ENCODE measurements around the gene AUH. TPM values are rescaled to one million over a fixed set of nuclear protein-coding genes. Genes with fewer than 3 reads are reported as not detected.

Gene AUH
- total and polyA plus RNA-seq, 2 donors (not counting 1 experiment from before 2014, with no cell fraction given), result 5.2 to 29.1 TPM

DNA sequence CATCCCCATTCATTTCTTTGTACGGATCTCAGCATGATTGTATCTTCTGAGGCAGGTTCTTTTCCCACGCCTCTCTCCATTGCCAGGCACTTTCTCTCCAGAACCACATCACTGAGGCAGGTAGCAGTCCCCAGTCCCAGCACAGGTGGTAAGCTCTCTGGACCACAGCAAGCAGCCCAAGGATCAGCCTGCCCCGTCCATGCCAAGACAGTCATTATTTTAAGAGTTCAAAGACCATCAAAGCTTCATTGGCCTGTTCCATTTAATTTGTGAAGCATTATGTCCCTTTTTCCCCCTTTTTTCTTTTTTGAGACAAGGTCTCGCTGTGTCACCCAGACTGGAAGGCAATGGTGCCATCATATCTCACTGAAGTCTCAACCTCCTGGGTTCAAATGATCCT lies 171.7 kb downstream of the AUH start:
- POLR2A ChIA-PET, result no interaction called here
- Mint-ChIP-seq H3K4me3 (no peak overlapping the region), H3K9me3 (ENCODE audit: insufficient read depth) (no peaks in the 10 kb centered on the region), H3K4me1 (peaks cover 28% of the 10 kb centered on the region), H3K27ac (no peak overlapping the region), H3K27me3 (no peaks in the 10 kb centered on the region)
- peaks cover 0 to 7% (median 2%) of the 10 kb centered on the region in 3 donors for H3K9me3 ChIP-seq (ENCODE audit: control extremely low read depth in 1 of 3, control insufficient read depth in 2 of 3, insufficient read depth in 1 of 3, low read length in 2 of 3)
- H3K79me2 ChIP-seq (ENCODE audit: control insufficient read depth, insufficient read depth, low read length), result no peaks in the 10 kb centered on the region
- no peaks in the 10 kb centered on the region for H4K20me1 ChIP-seq (ENCODE audit: control insufficient read depth, insufficient read depth, low read length, poor library complexity, severe bottlenecking)
- no peak overlapping the region for H3K27ac ChIP-seq (ENCODE audit: low read length in 2 of 2)
- DNase-seq (no peak), ATAC-seq (ENCODE audit: low read depth) (no peak)
- H2AFZ ChIP-seq (ENCODE audit: insufficient read depth, low read depth, low read length, poor library complexity, severe bottlenecking), result no peak overlapping the region
- H3K27me3 ChIP-seq (replicated peaks in 1 of 4; ENCODE audit: control extremely low read depth in 1 of 4, control insufficient read depth in 3 of 4, insufficient read depth in 4 of 4, low read length in 3 of 4), result no peaks in the 10 kb centered on the region
- 94% methylated on average over 4 of the region's 4 CpGs for WGBS (ENCODE audit: insufficient coverage)
- TF ChIP-seq, protein P1, sequence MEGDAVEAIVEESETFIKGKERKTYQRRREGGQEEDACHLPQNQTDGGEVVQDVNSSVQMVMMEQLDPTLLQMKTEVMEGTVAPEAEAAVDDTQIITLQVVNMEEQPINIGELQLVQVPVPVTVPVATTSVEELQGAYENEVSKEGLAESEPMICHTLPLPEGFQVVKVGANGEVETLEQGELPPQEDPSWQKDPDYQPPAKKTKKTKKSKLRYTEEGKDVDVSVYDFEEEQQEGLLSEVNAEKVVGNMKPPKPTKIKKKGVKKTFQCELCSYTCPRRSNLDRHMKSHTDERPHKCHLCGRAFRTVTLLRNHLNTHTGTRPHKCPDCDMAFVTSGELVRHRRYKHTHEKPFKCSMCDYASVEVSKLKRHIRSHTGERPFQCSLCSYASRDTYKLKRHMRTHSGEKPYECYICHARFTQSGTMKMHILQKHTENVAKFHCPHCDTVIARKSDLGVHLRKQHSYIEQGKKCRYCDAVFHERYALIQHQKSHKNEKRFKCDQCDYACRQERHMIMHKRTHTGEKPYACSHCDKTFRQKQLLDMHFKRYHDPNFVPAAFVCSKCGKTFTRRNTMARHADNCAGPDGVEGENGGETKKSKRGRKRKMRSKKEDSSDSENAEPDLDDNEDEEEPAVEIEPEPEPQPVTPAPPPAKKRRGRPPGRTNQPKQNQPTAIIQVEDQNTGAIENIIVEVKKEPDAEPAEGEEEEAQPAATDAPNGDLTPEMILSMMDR (IDR thresholded peaks at IDR 0.05), result no peak
- TF ChIP-seq EZH2 (IDR thresholded peaks at IDR 0.05; ENCODE audit: borderline replicate concordance, insufficient read depth, low read depth, low read length, poor library complexity, severe bottlenecking), result no peak
- intact Hi-C loops (cut with micrococcal nuclease), result loop anchor here (5.0 kb wide), 3 partner anchors 38 to 232 kb away; partner anchors contain the start of genes AUH and NFIL3
- H3K4me2 ChIP-seq (replicated peaks; ENCODE audit: low read depth, low read length, poor library complexity, severe bottlenecking), result no peak overlapping the region
- H3K9ac ChIP-seq (ENCODE audit: low read length), result no peak overlapping the region
- H3K4me3 ChIP-seq (ENCODE audit: control extremely low read depth in 1 of 5, extremely low read depth in 1 of 5, insufficient read depth in 1 of 5, low read depth in 2 of 5, low read length in 4 of 5), result no peak overlapping the region
- no peaks in the 10 kb centered on the region for H3K36me3 ChIP-seq (replicated peaks in 1 of 2; ENCODE audit: control extremely low read depth in 1 of 2, control insufficient read depth in 1 of 2, extremely low read depth in 1 of 2, insufficient read depth in 2 of 2, low read length in 1 of 2)
- H3K4me1 ChIP-seq (ENCODE audit: control insufficient read depth in 2 of 2, insufficient read depth in 2 of 2, low read length in 2 of 2), result peaks cover 26 to 43% of the 10 kb centered on the region in 2 donors
- CTCF ChIA-PET, result no interaction called here

DNA sequence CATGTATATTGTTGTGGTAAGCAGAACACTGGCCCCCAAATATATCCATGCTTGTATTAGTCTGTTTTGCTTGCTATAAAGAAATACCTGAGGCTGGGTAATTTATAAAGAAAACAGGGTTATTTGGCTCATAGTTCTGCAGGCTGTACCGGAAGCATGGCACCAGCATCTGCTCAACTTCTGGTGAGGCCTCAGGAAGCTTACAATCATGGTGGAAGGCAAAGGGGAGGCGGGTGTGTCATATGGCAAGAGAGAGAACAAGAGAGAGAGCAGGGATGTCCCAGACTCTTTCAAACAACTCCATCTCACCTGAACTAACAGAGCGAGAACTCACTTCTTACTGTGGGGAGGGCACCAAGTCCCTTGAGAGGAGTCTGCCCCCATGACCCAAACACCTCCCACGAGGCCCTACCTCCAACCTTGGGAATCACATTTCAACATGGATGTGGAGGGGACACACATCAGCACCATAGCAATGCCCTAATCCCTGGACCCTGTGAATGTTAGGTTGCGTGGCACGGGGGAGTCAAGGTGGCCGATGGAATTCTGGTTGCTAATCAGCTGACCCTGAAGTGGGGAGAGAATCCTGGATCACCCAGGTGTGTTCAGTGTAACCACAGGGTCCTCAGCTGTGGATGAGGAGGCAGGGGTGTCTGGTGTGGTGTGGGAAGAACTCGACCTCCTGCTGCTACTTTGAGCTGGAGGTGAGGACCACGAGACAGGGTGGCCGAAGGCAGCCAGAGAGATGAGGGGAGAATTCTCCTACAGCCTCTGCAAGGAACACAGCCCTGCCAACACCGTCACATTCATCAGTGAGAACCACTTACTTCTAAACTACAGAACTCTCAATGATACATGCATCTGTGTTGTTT lies 172.8 kb downstream of the AUH start:
- H3K4me3 Mint-ChIP-seq, result no peak overlapping the region
- POLR2A ChIA-PET, result no interaction called here
- no peaks in the 10 kb centered on the region for H3K36me3 ChIP-seq (replicated peaks in 1 of 2; ENCODE audit: control extremely low read depth in 1 of 2, control insufficient read depth in 1 of 2, extremely low read depth in 1 of 2, insufficient read depth in 2 of 2, low read length in 1 of 2)

More for the DNA sequence above, 172.8 kb downstream of the AUH start:
- no peak overlapping the region for H2AFZ ChIP-seq (ENCODE audit: insufficient read depth, low read depth, low read length, poor library complexity, severe bottlenecking)
- intact Hi-C loops (cut with micrococcal nuclease), result no loop called here
- 100% methylated on average over 4 of the region's 11 CpGs for WGBS (ENCODE audit: insufficient coverage)
- peaks cover 16 to 32% of the 10 kb centered on the region in 2 donors for H3K4me1 ChIP-seq (ENCODE audit: control insufficient read depth in 2 of 2, insufficient read depth in 2 of 2, low read length in 2 of 2)
- H3K27me3 ChIP-seq (replicated peaks in 1 of 4; ENCODE audit: control extremely low read depth in 1 of 4, control insufficient read depth in 3 of 4, insufficient read depth in 4 of 4, low read length in 3 of 4), result no peaks in the 10 kb centered on the region
- H3K9me3 Mint-ChIP-seq (ENCODE audit: insufficient read depth), result no peaks in the 10 kb centered on the region
- H4K20me1 ChIP-seq (ENCODE audit: control insufficient read depth, insufficient read depth, low read length, poor library complexity, severe bottlenecking), result no peaks in the 10 kb centered on the region
- no peaks in the 10 kb centered on the region for H3K27me3 Mint-ChIP-seq
- no peak overlapping the region for H3K27ac Mint-ChIP-seq
- H3K27ac ChIP-seq (ENCODE audit: low read length in 2 of 2), result no peak overlapping the region
- DNase-seq (no peak), ATAC-seq (ENCODE audit: low read depth) (no peak)
- H3K9me3 ChIP-seq (ENCODE audit: control extremely low read depth in 1 of 3, control insufficient read depth in 2 of 3, insufficient read depth in 1 of 3, low read length in 2 of 3), result peaks cover 0 to 6% (median 2%) of the 10 kb centered on the region in 3 donors
- H3K9ac ChIP-seq (ENCODE audit: low read length), result no peak overlapping the region
- H3K4me3 ChIP-seq (ENCODE audit: control extremely low read depth in 1 of 5, extremely low read depth in 1 of 5, insufficient read depth in 1 of 5, low read depth in 2 of 5, low read length in 4 of 5), result no peak overlapping the region
- CTCF ChIA-PET, result no interaction called here
- H3K4me2 ChIP-seq (replicated peaks; ENCODE audit: low read depth, low read length, poor library complexity, severe bottlenecking), result no peak overlapping the region
- peaks cover 22% of the 10 kb centered on the region for H3K4me1 Mint-ChIP-seq
- H3K79me2 ChIP-seq (ENCODE audit: control insufficient read depth, insufficient read depth, low read length), result no peaks in the 10 kb centered on the region
- TF ChIP-seq, protein P1 (IDR thresholded peaks at IDR 0.05), result no peak
- TF ChIP-seq EZH2 (IDR thresholded peaks at IDR 0.05; ENCODE audit: borderline replicate concordance, insufficient read depth, low read depth, low read length, poor library complexity, severe bottlenecking), result no peak

All from B cell (primary cell).